ENCODE measurements around the gene SIPA1L2.

SIPA1L2 gene

DNA sequence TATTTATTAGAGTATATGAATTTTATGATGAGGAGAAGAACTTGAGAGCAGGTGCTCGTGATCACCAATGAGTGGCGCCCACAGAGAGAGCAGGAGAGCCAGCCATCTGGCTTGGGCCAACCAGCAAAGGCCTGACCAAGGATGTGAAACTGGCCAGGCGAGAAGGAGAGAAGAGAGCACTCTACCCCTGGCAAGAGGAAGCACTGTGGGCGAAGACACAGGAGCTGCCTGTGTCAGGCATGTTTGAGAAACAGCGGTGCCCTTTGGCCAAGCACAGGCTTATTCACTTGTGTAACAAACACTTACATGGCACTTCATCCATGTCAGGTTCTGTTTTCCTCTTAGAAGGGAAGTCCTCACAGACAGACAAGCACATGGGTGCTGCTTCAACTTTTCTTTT is 4.2 kb upstream of the SIPA1L2 start:
- DNase-seq, result no peak
- TF ChIP-seq POLR2A (IDR thresholded peaks at IDR 0.05; ENCODE audit: low read length) (no peak), GATA1 (IDR thresholded peaks at IDR 0.05; ENCODE audit: low read depth, low read length) (no peak)

DNA sequence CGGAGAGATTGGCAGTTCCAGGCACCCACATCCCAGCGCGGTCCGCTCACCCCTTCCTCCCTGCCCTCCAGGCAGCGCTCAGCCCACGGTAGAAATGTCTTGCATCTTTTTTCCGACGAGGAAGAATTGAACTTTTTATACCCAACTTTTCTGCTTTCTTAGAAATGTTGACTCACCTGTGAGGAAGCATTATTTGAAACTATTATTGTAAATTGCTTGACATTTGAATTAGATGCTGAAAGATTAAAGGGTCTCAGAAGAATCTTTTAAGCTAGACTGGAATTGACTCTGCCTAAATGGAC is 912 bp upstream of the SIPA1L2 start:
- no peak for DNase-seq
- TF ChIP-seq POLR2A (IDR thresholded peaks at IDR 0.05; ENCODE audit: low read length) (no peak), GATA1 (IDR thresholded peaks at IDR 0.05; ENCODE audit: low read depth, low read length) (no peak)

DNA sequence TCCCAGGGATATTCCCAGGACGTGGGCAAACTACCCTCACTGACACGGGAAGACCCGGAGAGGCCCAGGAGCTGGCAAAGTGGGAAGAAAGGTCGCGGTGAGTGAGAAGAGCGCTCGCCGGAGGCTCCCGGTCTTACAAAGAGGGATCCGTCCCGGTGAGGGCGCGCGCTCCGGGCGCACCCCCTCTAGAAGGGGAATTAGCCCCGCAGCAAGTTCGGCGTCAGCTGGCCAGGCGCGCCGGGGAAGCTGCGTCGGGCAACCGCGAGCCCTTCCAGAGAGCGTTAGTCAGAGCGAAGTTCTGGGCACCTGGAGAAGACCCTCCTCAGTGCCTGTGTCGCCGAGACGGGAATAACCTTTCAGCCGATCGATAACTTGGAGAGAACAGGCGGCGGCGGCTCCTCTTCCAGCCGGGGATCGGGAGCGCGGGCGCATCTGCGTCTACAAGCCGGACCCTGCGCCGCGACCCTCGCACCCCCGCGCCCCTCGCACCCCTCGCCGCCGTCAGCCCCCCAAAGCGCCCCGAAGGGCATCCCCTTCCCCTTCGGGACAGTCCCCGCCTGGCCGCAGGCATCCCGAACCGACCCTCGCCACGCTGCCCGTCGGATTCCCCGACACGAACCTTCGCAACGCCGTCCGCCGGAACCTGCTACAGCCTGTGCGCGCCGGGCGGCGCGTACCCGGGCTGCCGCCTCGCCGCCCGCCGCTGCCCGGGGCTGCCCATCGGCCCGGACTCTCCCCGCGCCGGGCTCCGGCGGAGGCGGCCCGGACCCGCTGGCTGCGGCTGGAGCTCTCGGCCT is 485 bp downstream of the SIPA1L2 start:
- TF ChIP-seq GATA1 (IDR thresholded peaks at IDR 0.05; ENCODE audit: low read depth, low read length) (no peak), POLR2A (IDR thresholded peaks at IDR 0.05; ENCODE audit: low read length) (no peak)

DNA sequence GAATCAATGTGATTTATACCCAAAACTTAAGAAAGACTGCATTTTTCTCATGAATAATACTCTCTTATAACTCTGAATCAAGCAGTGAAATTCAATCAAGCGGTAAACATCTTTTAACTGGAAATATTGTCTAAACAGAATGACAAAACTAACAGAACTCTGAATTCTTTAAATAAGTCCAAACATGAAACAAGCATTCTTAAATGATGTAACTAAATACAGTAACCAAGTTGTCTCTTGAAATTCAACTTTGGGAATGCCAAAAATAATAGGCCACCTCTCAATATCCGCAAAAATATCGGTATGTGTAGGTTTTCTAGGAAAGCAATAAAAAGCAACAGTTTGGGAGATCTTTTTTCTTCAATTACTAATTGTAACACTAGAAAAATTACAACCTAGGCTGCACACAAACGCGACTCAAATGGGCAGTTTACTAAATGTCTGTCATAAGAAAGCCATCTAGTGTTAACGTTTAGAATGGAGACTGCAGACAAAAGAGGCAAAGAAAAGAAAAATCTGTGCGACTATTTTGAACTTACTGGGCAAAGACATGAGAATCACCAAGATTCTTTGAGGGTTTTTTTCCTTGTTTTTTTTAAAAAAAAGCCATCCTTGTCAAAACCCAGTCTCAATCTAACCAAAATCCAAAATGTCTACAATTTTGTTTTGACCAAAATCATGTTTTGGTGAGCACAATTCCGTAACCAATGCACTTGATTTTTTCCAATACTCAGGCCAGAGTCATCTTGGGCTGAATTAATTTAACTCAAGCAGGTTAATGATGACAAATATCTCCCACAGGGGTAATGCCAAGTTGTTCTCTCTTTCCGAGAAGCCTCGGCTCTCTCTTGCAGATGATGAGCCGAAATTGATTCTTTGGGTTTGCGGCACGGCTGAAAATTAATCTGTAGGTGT is 1.3 kb downstream of the SIPA1L2 start:
- TF ChIP-seq POLR2A (IDR thresholded peaks at IDR 0.05; ENCODE audit: low read length) (no peak), GATA1 (IDR thresholded peaks at IDR 0.05; ENCODE audit: low read depth, low read length) (no peak)
- no peak for DNase-seq

More for the DNA sequence above, 485 bp downstream of the SIPA1L2 start:
- peak; percentile 9 to 11 for DNase-seq

DNA sequence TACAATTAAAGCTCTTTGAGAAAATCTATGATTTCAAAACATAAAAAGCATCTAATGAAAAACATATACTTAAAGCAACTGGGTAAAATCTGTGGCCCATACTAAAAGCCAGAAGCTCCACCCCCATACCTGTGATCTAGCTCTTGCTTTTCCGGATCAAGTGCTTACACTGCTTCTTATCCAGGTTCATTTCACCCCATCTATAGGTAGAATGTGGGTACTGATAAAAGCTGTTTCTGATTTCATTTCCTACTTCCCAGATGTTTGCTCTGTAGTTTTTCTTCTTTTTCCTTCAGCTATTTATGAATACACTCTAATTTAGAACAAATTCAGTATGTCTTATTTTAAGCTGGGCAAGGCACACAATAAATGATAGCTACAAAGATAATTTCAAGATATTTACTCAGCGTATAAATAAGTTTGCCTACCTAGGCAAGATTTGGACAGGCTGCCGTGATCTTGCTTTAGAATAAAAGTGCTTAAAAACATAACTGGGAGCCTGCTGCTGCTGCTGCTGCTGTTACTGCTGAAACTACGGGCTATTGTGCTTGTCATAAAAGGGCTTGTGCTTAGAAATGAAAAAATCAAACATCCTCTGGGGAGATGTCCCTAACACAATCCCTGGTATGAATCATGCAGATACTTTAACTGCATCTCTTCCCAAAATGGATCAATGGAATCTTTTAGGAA is 2.1 kb downstream of the SIPA1L2 start:
- no peak for DNase-seq
- TF ChIP-seq GATA1 (IDR thresholded peaks at IDR 0.05; ENCODE audit: low read depth, low read length), result no peak
- TF ChIP-seq POLR2A (IDR thresholded peaks at IDR 0.05; ENCODE audit: low read length), result no peak

DNA sequence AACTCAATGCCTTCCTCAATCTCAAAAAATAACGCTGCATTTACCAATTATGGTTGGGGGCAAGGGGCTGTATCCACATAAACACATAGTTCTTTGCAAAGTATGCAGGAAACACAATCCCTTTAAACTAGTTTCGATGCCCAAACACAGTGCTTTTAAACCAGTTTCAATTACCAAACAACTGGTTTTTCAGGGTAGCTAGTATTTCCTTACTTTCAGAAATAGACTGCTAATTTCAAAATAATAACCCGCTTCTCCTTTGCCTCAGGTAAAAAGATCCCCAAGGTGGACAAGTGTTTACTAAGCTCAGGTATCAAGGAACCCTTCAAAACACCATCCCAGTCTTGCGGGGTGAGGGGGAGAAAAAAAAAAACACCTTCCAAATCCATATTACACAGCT is 2.8 kb downstream of the SIPA1L2 start:
- DNase-seq, result no peak
- TF ChIP-seq POLR2A (IDR thresholded peaks at IDR 0.05; ENCODE audit: low read length), result no peak
- TF ChIP-seq GATA1 (IDR thresholded peaks at IDR 0.05; ENCODE audit: low read depth, low read length), result no peak

DNA sequence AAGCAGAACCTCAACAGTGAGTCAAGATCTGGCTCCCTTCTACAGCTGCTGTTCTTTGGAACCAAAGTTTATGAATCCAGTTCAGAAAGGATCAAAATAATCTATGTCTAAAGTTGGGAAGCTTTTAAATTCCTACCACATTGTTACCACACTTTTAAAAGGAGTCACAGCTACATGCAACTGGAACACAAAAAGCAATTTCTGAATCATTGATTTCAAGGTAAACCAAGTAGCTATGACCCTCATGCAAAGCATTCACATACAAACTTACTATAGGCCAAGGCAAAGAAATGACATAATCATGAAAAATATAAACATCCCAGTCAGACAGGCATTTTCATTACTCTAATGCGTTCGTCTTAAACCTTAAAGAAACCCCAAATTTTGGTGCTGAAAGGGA is 3.5 kb downstream of the SIPA1L2 start:
- DNase-seq, result no peak
- no peak for TF ChIP-seq POLR2A (IDR thresholded peaks at IDR 0.05; ENCODE audit: low read length)
- TF ChIP-seq GATA1 (IDR thresholded peaks at IDR 0.05; ENCODE audit: low read depth, low read length), result no peak

DNA sequence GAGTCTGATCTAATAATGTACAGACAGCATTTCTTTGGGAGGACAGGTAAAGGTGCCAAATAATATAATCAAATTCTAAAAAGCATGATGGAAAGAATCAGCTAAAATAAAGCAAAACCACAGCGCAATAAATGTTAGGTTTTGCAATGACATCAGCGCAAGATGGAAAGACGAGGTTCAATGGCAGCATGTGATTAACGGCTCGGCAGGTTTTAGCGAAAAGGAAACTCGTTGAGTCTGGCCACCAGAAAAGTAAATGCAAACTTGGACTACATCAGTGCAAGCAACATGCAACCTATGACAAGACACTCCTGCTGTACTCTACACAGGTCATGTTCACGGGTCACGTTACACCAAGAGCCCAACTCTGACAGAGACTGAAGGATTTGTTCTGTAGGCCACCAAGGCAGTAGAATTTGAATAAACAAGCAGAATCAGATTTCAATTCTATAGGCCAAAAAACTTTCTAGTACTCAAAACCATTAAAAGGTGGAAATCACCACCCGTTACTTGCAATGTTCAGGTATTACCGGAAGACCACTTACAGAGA is 4.5 kb downstream of the SIPA1L2 start:
- DNase-seq, result no peak
- TF ChIP-seq POLR2A (IDR thresholded peaks at IDR 0.05; ENCODE audit: low read length) (no peak), GATA1 (IDR thresholded peaks at IDR 0.05; ENCODE audit: low read depth, low read length) (no peak)

DNA sequence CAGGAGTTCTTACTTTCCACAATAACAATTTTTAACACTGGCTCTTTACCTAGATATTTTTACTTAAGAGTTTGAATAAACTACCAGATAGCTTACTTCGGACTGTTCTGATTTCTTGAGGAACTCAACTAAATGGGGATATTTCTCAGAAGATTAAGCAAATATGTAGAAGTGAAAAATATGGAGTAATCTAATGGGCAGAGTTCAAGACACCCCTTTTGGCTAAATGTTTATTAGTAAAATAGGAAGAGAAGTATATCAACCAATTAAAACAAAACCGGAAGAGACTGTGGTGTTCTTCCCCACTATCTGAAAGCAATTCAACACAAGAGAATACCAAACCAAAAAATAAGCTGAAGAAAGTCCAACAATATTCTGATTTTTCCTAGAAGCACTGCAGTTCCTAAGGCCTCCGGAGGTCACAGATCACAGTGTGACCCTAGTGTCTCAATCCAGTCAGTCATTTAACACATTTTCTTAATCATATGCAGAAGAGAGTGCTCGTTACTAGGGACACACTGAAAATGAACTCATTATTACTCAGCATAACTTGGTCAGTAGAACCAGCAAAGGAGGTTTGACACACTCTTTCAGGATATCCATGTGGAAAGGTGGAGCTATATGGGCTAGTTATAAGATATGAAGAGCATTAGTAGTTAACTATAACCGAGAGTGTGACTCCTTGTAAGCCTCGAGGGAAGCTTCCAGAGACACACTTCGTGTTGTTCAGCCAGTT is 5.2 kb downstream of the SIPA1L2 start:
- TF ChIP-seq POLR2A (IDR thresholded peaks at IDR 0.05; ENCODE audit: low read length), result no peak
- DNase-seq, result no peak

DNA sequence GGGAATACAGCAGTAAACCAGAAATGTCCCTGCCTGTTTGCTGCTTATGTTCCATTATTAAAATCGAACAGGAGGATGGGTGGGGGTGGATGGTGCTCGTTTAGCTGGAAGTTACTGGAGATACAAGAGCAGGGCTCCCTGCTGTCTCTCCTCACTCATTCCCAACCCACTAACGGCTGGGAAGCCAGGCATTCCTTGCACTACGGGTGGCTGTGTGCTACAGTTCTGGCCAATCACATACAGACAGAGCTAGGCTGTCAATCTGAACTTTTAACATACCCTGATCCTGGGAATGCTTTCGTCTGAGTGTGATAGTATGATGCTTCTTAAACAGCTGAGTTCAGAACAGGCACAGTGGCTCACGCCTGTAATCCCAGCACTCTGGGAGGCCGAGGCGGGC is 7.0 kb downstream of the SIPA1L2 start:
- no peak for DNase-seq
- no peak for TF ChIP-seq POLR2A (IDR thresholded peaks at IDR 0.05; ENCODE audit: low read length)
- TF ChIP-seq GATA1 (IDR thresholded peaks at IDR 0.05; ENCODE audit: low read depth, low read length), result no peak

DNA sequence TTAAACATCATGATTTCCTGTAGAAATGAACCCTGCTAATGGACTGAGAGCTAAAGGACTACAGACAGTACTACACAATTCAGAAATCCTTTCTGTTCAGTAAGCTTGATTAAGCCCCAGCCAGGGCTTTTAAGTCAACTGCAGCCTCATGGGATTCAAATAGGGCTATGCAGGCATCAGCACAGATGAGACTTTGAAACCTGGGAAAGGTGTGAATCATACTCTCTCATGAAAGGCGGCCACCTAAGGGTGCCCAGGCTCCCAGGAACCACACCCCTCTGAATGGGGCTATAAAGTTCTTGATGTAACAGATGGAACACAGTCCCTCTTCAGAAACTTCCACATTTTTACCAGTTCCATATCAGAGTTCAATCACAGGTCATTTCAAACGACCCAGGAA is 7.6 kb downstream of the SIPA1L2 start:
- DNase-seq, result no peak
- no peak for TF ChIP-seq POLR2A (IDR thresholded peaks at IDR 0.05; ENCODE audit: low read length)
- TF ChIP-seq GATA1 (IDR thresholded peaks at IDR 0.05; ENCODE audit: low read depth, low read length), result no peak

DNA sequence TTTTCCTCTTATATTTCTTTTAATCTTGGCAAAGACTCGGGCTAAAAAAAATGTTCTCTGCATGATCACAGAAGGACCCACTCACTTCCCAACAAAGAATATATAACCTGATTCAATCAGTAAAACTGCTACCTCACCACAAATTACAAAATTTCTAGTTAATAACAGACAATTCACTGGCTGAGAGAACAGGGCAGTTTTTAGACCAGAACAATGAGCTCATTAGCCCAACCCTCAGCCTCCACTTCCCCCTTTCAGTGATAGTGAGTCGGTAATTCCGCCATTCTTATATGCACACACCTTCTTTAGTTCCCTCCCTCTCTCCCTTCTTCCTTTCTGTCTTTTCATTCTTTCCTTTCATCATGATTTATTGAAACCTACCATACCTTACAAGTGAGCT is 8.9 kb downstream of the SIPA1L2 start:
- TF ChIP-seq POLR2A (IDR thresholded peaks at IDR 0.05; ENCODE audit: low read length), result no peak
- TF ChIP-seq GATA1 (IDR thresholded peaks at IDR 0.05; ENCODE audit: low read depth, low read length), result no peak
- DNase-seq, result no peak

DNA sequence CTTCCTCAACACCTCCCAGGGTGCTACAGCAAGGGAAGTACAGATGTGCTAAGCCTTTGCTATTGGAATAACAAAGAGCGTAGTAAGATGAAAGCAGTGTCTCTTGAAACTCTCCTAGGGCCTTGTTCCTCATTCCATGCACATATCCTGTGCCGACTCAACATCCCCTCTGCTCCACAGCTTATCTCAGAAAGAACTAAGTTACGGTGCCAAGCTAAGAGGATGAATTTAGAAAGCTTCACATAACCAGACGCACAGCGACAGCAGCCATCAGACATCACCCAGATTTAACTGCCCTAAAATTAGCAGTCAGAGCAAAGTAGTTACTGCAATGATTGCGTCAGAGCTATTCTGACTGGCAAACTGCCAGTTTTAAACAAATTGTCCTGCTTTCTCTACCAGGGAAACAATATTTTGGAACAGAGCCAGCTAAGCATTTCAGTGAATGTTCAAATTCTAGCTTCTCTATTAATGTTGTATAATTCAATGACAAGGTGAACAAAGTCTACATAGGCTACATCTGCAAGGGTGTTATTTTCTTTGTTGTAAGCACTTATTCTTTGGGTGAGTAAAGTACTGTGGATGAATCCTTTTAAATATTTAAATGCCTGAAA is 9.5 kb downstream of the SIPA1L2 start:
- DNase-seq, result peak in 1 of 2 experiments; percentile 19
- no peak for TF ChIP-seq POLR2A (IDR thresholded peaks at IDR 0.05; ENCODE audit: low read length)
- no peak for TF ChIP-seq GATA1 (IDR thresholded peaks at IDR 0.05; ENCODE audit: low read depth, low read length)

Data from erythroblast (primary cell).